SK-N-SH treated with all-trans-retinoic acid at 6 μM for 48 hours (cell line): Measurements from ENCODE around the gene PRPH2.

ENCODE experiments used
- ARNTL ChIP-seq: fragments of 450-650 bp; formaldehyde crosslinking; IDR thresholded peaks from 2 replicates; pipeline ENCODE4 v1.5.0; 2020; ENCODE audit warnings: low read depth, mild to moderate bottlenecking, moderate library complexity, borderline replicate concordance
- BACH2 ChIP-seq: fragments of 250-450 bp; sonication (Bioruptor Pico); IDR thresholded peaks from 2 replicates; pipeline ENCODE4 v1.9.0; 2021; ENCODE audit warnings: mild to moderate bottlenecking, borderline replicate concordance
- CREB5 ChIP-seq: fragments of 250-450 bp; sonication (Bioruptor Pico); IDR thresholded peaks from 2 replicates; pipeline ENCODE4 v1.5.1; 2020; ENCODE audit warnings: low read depth, mild to moderate bottlenecking, moderate library complexity
- OSR1 ChIP-seq: fragments of 250-450 bp; sonication (Bioruptor Pico); IDR thresholded peaks from 2 replicates; pipeline ENCODE4 v1.8.0; 2022; ENCODE audit warnings: moderate library complexity, mild to moderate bottlenecking, inconsistent platforms
- PATZ1 ChIP-seq: fragments of 250-450 bp; sonication (Bioruptor Pico); IDR thresholded peaks from 2 replicates; pipeline ENCODE4 v1.8.0; 2020; ENCODE audit warnings: mild to moderate bottlenecking, moderate library complexity, borderline replicate concordance
- PPARA ChIP-seq: fragments of 250-450 bp; sonication (Bioruptor Pico); IDR thresholded peaks from 2 replicates; pipeline ENCODE4 v1.5.0; 2020; ENCODE audit warnings: mild to moderate bottlenecking, borderline replicate concordance
- RARB ChIP-seq: fragments of 250-450 bp; sonication (Bioruptor Pico); IDR thresholded peaks from 2 replicates; pipeline ENCODE4 v1.8.0; 2021; ENCODE audit warnings: mild to moderate bottlenecking, moderate library complexity
- TCF4 ChIP-seq: fragments of 250-450 bp; sonication (Bioruptor Pico); IDR thresholded peaks from 2 replicates; pipeline ENCODE4 v1.8.0; 2021; ENCODE audit warnings: mild to moderate bottlenecking, moderate library complexity, borderline replicate concordance
- ZFP30 ChIP-seq: fragments of 450-650 bp; formaldehyde crosslinking; IDR thresholded peaks from 2 replicates; pipeline ENCODE4 v1.5.0; 2022; ENCODE audit warnings: mild to moderate bottlenecking, moderate library complexity
- ZNF565 ChIP-seq: fragments of 450-650 bp; formaldehyde crosslinking; conservative IDR thresholded peaks from 2 replicates; pipeline ENCODE4 v1.5.0; 2020; ENCODE audit warnings: low read depth, mild to moderate bottlenecking, moderate library complexity

- TF ChIP-seq RARB (CRISPR knock-in tag) (no peak), OSR1 (CRISPR knock-in tag) (no peak), TCF4 (CRISPR knock-in tag) (no peak), ARNTL (CRISPR knock-in tag) (no peak), PATZ1 (no peak), ZFP30 (CRISPR knock-in tag) (no peak), BACH2 (no peak), CREB5 (CRISPR knock-in tag) (no peak), PPARA (no peak), ZNF565 (CRISPR knock-in tag) (no peak)
These were observed 34.3 kb upstream of the PRPH2 start for GRCh38 chr6:42756722-42757121.
